IPS DF 4.7 (cell line): ENCODE results near the gene KCNT2.

Experiments
- DNase-seq: peaks from one replicate; pipeline ENCODE4 v3.0.0-alpha.2; 2013; ENCODE audit warnings: low spot score; ENCODE audit errors: extremely low read depth

Gene KCNT2

GRCh38 chr1:196450143-196451095 lies 157.8 kb downstream of the KCNT2 start:
- DNase-seq: no peak

DNA sequence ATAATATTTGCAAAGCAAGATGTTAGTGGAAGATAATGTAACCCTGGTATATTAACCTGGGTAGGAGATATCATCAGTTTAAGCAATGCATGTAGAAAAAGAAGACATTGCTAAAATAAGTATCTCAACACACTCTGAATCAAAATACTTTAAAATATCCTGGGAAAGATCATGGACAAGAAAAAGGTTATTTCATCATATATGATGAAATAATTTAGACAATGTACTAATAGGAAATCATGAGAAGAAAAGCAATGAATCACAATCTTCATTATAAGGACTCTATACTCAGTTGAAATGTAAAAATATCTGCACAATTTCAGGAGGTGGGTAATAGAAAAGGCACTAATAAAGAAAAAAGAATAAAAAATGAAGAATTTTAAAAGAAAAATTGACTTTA lies 158.8 kb downstream of the KCNT2 start:
- DNase-seq: no peak

DNA sequence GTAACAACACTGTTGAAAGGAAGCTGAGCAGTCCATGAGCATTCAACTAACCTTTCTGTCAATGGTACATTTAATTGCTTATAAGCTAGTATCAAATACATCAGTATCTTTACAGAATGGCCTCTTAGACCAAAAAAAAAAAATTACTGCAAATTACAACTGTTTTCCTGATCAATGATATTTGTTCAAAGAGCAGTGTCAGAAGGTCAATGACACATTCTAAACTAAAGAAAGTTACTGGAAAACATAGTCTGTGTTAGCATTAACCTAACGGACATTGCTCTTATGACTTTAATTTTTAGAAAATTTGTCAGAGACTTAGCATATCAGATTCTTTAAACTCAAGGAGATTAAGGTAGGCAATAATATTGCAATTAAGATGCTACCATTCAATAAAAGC lies 162.5 kb downstream of the KCNT2 start:
- no peak for DNase-seq

GRCh38 chr1:196444634-196445033 lies 163.6 kb downstream of the KCNT2 start:
- DNase-seq: no peak

GRCh38 chr1:196442366-196442765 lies 165.9 kb downstream of the KCNT2 start:
- DNase-seq: no peak

- DNase-seq: no peak
Observed at GRCh38 chr1:196440711-196441110, 167.5 kb downstream of the KCNT2 start.

DNA sequence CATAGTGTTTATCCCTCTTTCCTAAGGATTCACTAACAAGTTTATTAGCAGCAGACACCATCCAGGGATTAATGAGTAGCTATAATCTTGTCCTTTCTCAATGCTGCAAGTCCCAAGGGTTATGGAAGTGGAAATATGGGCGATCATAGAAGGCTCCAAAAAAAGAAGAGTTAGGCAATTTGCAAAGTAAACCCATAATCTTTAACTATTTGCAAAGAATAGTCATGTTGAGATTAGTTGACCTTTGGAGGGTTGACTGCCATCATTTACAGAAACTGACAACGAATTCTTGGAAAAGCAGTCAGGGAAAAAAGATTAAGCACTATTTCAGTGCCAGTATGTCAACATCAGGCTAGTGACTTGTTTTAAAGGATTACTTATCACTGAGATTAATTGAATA lies 169.9 kb downstream of the KCNT2 start:
- DNase-seq: no peak

DNA sequence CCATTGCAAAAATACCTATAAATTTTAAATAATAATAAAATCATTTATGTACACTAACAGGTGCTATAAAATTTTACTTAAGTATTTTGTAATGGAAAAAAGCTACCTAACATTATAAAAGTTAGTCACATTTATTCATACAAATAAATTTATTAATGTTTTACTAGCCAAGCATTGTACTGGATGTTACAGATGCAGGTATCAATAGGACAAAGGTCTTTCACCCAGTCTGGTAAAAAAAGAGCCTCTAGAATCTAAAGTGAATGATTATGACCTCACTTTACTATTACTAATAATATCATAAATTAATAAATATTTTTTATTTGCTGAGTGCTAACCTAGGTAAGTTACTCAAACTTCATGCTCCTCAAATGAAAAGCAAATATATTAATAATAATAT lies 170.6 kb downstream of the KCNT2 start:
- DNase-seq: no peak

DNA sequence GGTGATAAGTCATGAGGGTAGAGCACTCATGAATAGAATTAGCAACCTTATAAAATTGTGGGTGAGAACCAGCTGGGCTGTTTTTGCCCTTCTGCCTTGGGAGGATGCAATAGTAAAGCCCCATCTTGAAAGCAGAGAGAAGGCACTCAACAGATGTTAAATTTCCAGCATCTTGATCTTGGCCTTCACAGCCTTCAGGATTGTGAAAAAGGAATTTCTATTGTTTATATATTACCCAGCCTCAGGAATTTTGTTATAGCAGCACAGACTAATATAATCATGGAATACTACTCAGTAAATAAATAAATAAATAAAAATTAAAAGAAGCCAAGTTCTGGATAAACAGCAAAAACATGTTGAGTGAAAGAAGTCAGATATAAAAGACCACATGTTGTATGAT lies 175.2 kb downstream of the KCNT2 start:
- no peak for DNase-seq

- DNase-seq: no peak
Observed at GRCh38 chr1:196427976-196428734, 180.1 kb downstream of the KCNT2 start.

DNA sequence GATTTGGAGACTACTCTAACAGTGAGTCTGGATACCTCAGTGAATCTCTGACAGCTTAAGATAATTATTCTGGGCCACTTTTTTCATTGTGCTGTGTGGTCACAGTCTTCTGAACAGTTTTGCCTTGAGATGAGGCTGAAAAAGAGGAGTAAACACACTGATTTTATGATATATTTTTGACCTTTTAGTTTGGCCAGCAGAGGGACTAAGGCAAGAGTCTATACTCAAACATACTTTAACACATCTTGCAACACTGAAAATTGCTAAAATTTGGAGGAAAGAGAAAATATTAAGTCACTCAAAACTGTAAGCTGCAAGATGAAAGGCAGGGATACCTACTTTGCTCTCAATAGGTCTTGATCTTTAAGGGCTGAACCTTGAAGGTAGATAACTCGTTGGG lies 182.7 kb downstream of the KCNT2 start:
- no peak for DNase-seq

DNA sequence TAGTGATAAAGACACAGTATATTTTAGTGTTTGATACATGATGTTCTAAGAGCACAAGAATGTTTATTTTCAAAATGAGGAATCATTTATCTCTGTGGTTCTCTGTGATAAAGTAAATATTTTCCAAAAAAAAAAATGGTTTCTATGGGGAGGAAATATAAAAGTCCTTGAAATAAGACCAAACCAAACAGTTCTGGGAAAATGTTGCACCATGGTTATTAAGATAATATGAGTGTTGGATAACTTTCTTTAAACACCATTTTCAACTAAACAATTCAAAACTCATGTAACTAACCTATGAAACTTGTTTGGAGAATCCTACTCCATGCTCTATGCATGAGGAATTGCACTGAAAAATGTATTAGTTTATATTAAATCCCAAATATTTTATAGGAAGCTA lies 184.6 kb downstream of the KCNT2 start:
- DNase-seq: no peak

- no peak for DNase-seq
Observed at GRCh38 chr1:196418772-196419171, 189.5 kb downstream of the KCNT2 start.

DNA sequence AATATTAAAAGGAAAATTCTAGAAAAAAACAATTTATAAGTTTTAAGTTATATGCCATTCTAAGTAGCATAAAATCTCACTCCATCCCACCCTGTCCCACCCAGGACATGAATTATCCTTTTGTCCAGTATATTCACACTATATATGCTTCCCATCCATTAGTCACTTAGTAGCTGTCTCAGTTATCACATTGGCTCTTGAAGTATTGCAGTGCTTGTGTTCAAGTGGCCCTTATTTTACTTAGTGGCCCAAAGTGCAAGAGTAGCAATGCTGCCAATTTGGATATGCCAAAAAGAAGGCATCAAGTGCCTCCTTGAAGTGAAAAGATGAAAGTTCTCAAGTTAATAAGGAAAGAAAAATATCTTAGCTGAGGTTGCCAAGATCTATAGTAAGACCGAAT lies 192.3 kb downstream of the KCNT2 start:
- DNase-seq: no peak

GRCh38 chr1:196412326-196412725 lies 195.9 kb downstream of the KCNT2 start:
- no peak for DNase-seq

GRCh38 chr1:196410768-196411167 lies 197.5 kb downstream of the KCNT2 start:
- DNase-seq: no peak

DNA sequence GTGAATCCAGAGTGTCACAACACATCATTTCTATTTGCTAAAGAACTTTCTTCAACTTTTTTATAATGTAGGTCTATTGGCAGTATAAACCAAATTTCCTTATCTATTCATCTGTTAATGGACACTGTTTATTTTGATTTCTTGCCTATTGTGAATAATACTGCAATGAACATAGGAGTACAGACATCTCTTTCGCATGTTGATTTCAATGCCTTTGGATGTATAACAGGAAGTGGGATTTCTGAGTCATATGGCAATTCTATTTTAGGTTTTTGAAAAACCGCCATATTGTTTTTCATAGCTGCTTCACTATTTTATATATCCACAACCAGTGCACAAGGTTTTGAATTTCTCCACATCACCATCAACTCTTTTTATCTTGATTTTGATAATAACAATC lies 198.7 kb downstream of the KCNT2 start:
- DNase-seq: no peak

DNA sequence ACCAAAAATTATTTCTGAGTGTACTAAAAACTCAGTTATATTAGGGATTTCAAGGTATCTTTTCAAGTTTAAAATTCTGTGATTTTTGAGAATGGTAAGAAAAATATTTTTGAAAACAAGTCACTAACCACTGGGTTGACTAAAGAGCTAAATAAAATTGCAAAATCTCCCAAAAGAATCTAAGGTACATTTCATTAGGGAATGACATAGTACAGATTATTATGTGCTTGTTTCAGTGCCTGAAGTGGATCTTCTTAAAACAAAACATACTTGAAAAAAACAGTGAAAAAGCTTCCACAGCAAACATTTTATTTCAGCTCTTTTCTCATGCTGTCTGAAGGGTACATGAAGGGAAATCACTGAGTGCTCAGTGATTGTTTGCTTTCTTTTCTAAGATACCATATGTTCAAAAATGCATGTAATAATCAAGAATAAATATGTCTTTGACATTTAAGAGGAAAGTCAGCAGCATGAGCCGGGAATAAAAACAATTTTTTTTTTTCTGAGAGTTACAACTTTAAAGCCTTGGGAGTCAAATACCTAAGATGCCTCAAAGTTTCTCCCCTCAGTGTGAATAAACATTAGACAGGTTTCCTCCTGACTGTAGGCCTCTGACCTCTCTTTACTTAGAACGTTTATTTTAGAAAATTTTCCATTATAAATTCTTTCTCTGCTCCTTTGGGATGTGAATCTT lies 200.7 kb downstream of the KCNT2 start:
- no peak for DNase-seq

DNA sequence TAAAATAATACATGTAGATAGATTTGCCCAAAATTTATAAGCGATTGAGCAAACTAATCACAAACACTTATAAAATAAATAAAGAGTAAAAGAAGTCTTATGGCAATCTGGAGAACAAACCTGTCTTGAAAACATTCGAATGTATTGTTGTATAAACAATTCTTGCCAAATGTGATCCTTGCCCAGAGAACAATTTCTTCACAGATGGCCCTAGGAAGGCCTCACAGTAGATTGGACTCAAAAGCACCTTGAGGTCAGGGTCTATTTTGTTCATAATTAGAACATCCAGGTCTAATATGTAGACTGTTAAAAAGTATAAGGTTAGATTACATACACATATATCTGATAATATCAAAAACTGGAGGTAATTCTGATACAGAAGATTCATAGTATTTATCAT lies 202.4 kb downstream of the KCNT2 start:
- no peak for DNase-seq

GRCh38 chr1:196403803-196404690 lies 204.2 kb downstream of the KCNT2 start:
- DNase-seq: no peak

GRCh38 chr1:196401891-196402290 lies 206.3 kb downstream of the KCNT2 start:
- no peak for DNase-seq
